Measurements from ENCODE around the gene JRKL. TPM values are rescaled to one million over a fixed set of nuclear protein-coding genes. Genes with fewer than 3 reads are reported as not detected.

The JRKL gene
- 10.6 and 16.9 TPM in 2 replicates for total RNA-seq

DNA sequence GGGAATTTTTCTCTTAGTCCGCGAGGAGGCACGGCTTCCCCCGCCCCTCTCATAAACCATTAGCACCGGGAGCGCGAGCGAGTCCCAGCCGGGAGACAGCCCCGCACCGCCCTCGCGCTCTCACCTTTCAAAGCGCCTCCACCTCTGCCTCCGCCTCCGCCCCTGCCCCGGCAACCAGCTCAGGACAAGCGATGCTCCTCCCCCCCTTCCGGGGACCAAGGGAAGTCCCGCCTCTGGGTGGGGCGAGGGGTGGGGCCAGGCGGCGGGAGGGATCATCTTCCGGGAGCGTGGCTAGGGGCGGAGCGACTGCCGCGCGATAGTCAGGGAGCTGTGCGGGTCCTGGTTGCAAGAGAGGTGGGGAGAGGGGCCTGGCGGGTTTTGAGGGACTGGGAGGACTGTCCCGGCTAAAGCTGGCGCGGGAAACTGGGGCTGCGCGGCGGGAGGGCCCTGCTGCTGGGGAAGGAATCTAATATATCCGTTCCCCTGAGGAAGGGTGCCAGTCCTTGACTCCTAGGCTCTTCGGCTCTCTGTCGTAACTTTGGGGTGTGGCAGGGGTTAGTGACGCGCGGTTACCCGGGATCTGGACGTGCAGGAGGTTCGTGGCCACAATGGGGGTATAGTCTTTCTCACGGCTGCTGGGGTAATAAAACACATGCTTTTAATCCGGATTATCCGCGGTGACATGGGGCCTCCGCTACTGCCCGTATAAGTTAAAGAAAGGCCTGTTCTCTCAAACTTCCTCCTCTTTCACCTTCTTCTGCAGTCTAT lies at the start of gene JRKL, which contains the start of gene CCDC82:
JRKL (plus strand) TSS at position 294 of the 768 bp plus-strand sequence. CDS start 637 bp downstream, outside the sequence.
CCDC82 (minus strand) TSS at position 193 of the 768 bp plus-strand sequence. CDS start 5,165 bp downstream, outside the sequence.

DNA sequence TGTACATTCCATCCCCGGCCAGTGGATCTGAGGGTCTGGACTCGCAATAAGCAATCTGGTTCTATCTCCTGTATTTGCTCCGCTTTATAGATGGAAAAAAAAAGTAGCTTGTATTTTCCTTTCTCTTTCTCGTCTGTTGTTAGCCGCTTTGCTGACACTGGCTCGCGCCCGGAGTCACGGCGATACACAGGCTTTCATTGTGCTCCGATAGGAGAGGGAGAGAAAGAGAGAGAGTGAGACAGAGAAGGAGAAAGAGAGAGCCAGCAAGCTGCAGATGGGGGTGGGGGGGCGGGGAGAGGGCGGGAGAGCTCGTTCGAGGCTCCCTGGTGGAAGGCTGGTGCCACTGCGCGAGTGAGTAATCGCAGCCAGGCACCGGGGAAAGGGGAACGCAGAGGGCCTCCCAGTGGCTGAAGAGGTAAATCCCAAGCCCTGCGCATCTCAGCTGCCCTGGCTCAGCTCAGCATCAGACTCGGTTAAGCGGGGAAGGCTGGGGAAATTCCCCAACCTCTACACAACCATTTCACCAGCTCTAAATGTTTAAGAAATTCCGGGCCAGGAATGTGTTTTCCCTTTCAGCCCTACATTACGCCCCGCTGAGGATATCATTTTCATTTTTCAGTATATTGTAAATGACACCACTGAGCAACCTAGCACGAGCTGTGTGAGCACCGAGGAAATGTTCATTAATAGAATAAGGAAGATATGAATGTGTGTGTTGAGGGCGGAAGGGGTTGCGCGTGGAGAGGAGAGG lies 46.7 kb upstream of the JRKL start, which contains the start of gene MAML2:
MAML2 (minus strand) TSS at position 235 of the 751 bp plus-strand sequence. CDS start 1,300 bp downstream, outside the sequence.

Other genes with a start within 250 kb of the JRKL start
- 1.0 and 6.8 TPM in 2 replicates for gene MAML2, start 46.8 kb upstream of the JRKL start, total RNA-seq
- gene CCDC82, start 101 bp upstream of the JRKL start, total RNA-seq, result 6.2 and 20.4 TPM in 2 replicates